SU-DHL-6 (cell line): ENCODE data around the gene MCOLN3.

Experiments used
- H2AFZ ChIP-seq: fragments of 200-600 bp; sonication (generic); 2 replicates; pipeline ENCODE4 v1.6.1; 2014; ENCODE audit warnings: low read depth, mild to moderate bottlenecking, moderate library complexity, mixed read lengths, antibody characterized with exemption, low read length; ENCODE audit not compliant: severe bottlenecking
- H3F3A ChIP-seq: fragments of 200-600 bp; shearing (Covaris generic); 2 replicates; pipeline ENCODE4 v1.6.0; 2016; ENCODE audit warnings: antibody characterized with exemption, mild to moderate bottlenecking; ENCODE audit not compliant: insufficient read depth
- H3K27ac ChIP-seq: fragments of 200-600 bp; sonication (generic); 2 replicates; pipeline ENCODE4 v1.5.1; 2016; ENCODE audit warnings: low read depth, mild to moderate bottlenecking, low read length, moderate library complexity, mixed read lengths
- H3K27me3 ChIP-seq: fragments of 200-600 bp; sonication (generic), shearing (Covaris generic); 2 replicates; pipeline ENCODE4 v1.6.0; 2014; ENCODE audit warnings: mild to moderate bottlenecking, low read length
- H3K36me3 ChIP-seq: fragments of 200-600 bp; sonication (generic); 2 replicates; pipeline ENCODE4 v1.6.1; 2014; ENCODE audit warnings: mild to moderate bottlenecking, low read length, mixed read lengths
- H3K4me2 ChIP-seq: fragments of 300-600, 200-600 bp; shearing (Covaris generic), sonication (generic); 2 replicates; pipeline ENCODE4 v1.6.0; 2014; ENCODE audit warnings: low read length, low read depth, mild to moderate bottlenecking; ENCODE audit not compliant: poor library complexity, severe bottlenecking
- H3K4me3 ChIP-seq: fragments of 200-600 bp; sonication (generic); 2 replicates; pipeline ENCODE4 v1.5.1; 2014; ENCODE audit warnings: antibody characterized with exemption, low read length, mild to moderate bottlenecking, mixed read lengths; ENCODE audit not compliant: insufficient read depth, poor library complexity, severe bottlenecking
- H3K79me2 ChIP-seq: fragments of 200-600 bp; sonication (generic); 2 replicates; pipeline ENCODE4 v1.6.1; 2014; ENCODE audit warnings: mild to moderate bottlenecking, low read length, moderate library complexity; ENCODE audit not compliant: insufficient read depth
- H3K9ac ChIP-seq: fragments of 200-600 bp; sonication (generic); 2 replicates; pipeline ENCODE4 v1.7.0; 2014; ENCODE audit warnings: mild to moderate bottlenecking, low read length
- H3K9me2 ChIP-seq: fragments of 200-600 bp; sonication (generic); replicated peaks from 2 replicates; pipeline ENCODE4 v1.6.1; 2014; ENCODE audit warnings: low read length; ENCODE audit not compliant: insufficient read depth
- H3K9me3 ChIP-seq: fragments of 200-600 bp; sonication (generic); 2 replicates; pipeline ENCODE4 v1.6.1; 2014; ENCODE audit warnings: low read length, mixed read lengths; ENCODE audit not compliant: insufficient read depth
- H4K20me1 ChIP-seq: fragments of 200-600 bp; sonication (generic); 2 replicates; pipeline ENCODE4 v1.6.1; 2014; ENCODE audit warnings: low read depth, mild to moderate bottlenecking, antibody characterized with exemption, low read length, moderate library complexity, mixed read lengths
- CTCF ChIP-seq: fragments of 200-600 bp; sonication (generic); IDR thresholded peaks from one replicate; pipeline ENCODE4 v1.5.1; 2017; ENCODE audit warnings: antibody characterized with exemption, mild to moderate bottlenecking, low read length, moderate library complexity; ENCODE audit not compliant: insufficient read depth, poor library complexity, severe bottlenecking
- EZH2phosphoT487 ChIP-seq: fragments of 200-600 bp; sonication (generic), shearing (Covaris generic); conservative IDR thresholded peaks from 2 replicates; pipeline ENCODE4 v1.6.1; 2018; ENCODE audit warnings: mild to moderate bottlenecking, antibody characterized with exemption, low read length, moderate library complexity, mixed read lengths

Gene MCOLN3

GRCh38 chr1:85090225-85090624 lies 41.9 kb upstream of the MCOLN3 start:
- no peak for TF ChIP-seq CTCF
- TF ChIP-seq EZH2phosphoT487 = no peak
- no peaks in the 10 kb centered on the region for H3K27me3 ChIP-seq
- no peak overlapping the region for H3K4me3 ChIP-seq
- H3K9me2 ChIP-seq = no peaks in the 10 kb centered on the region
- H3K9me3 ChIP-seq = no peaks in the 10 kb centered on the region
- no peaks in the 10 kb centered on the region for H4K20me1 ChIP-seq
- no peak overlapping the region for H2AFZ ChIP-seq
- no peaks in the 10 kb centered on the region for H3K79me2 ChIP-seq
- H3K4me2 ChIP-seq = no peak overlapping the region
- no peak overlapping the region for H3K27ac ChIP-seq
- H3F3A ChIP-seq = no peaks in the 10 kb centered on the region
- H3K9ac ChIP-seq = no peak overlapping the region
- no peaks in the 10 kb centered on the region for H3K36me3 ChIP-seq

GRCh38 chr1:85089203-85089602 lies 40.9 kb upstream of the MCOLN3 start:
- H4K20me1 ChIP-seq = no peaks in the 10 kb centered on the region
- no peak overlapping the region for H3K4me2 ChIP-seq
- no peaks in the 10 kb centered on the region for H3F3A ChIP-seq
- no peaks in the 10 kb centered on the region for H3K79me2 ChIP-seq
- H3K36me3 ChIP-seq = no peaks in the 10 kb centered on the region
- no peak overlapping the region for H3K27ac ChIP-seq
- no peak overlapping the region for H3K4me3 ChIP-seq
- no peaks in the 10 kb centered on the region for H3K9me2 ChIP-seq
- no peaks in the 10 kb centered on the region for H3K27me3 ChIP-seq
- H3K9me3 ChIP-seq = no peaks in the 10 kb centered on the region
- H2AFZ ChIP-seq = no peak overlapping the region
- TF ChIP-seq EZH2phosphoT487 (no peak), CTCF (no peak)
- no peak overlapping the region for H3K9ac ChIP-seq

- H3K79me2 ChIP-seq = no peaks in the 10 kb centered on the region
- no peaks in the 10 kb centered on the region for H3K27me3 ChIP-seq
- H3K9me2 ChIP-seq = no peaks in the 10 kb centered on the region
- no peaks in the 10 kb centered on the region for H3F3A ChIP-seq
- no peak overlapping the region for H3K4me2 ChIP-seq
- H4K20me1 ChIP-seq = no peaks in the 10 kb centered on the region
- no peak overlapping the region for H3K4me3 ChIP-seq
- H3K27ac ChIP-seq = no peak overlapping the region
- H2AFZ ChIP-seq = no peak overlapping the region
- H3K9ac ChIP-seq = no peak overlapping the region
- no peak for TF ChIP-seq EZH2phosphoT487
- TF ChIP-seq CTCF = no peak
- H3K9me3 ChIP-seq = no peaks in the 10 kb centered on the region
- H3K36me3 ChIP-seq = no peaks in the 10 kb centered on the region
Measured at GRCh38 chr1:85088408-85088784, 40.1 kb upstream of the MCOLN3 start.
